H9 (cell line): ENCODE data around the gene RNF8. TPM values are rescaled to one million over a fixed set of nuclear protein-coding genes. Genes with fewer than 3 reads are reported as not detected.

Source experiments
- DNase-seq: peaks from one replicate; pipeline ENCODE4 v3.0.0-alpha.2; 2017
- H2AFZ ChIP-seq: one replicate; pipeline ENCODE4 v1.6.1; 2013; ENCODE audit warnings: mild to moderate bottlenecking, low read length, control low read depth, moderate library complexity
- H2AK5ac ChIP-seq: 2 replicates; pipeline ENCODE4 v1.6.1; 2013; ENCODE audit warnings: low read length, control low read depth, mixed read lengths; ENCODE audit not compliant: insufficient read length
- H2BK120ac ChIP-seq: one replicate; pipeline ENCODE4 v1.6.1; 2013; ENCODE audit warnings: low read depth, mild to moderate bottlenecking, low read length, control low read depth, inconsistent platforms; ENCODE audit not compliant: poor library complexity, severe bottlenecking
- H2BK12ac ChIP-seq: 2 replicates; pipeline ENCODE4 v1.6.1; 2013; ENCODE audit warnings: low read length, control low read depth, mixed read lengths, low read depth; ENCODE audit not compliant: insufficient read length
- H2BK15ac ChIP-seq: 2 replicates; pipeline ENCODE4 v1.6.1; 2013; ENCODE audit warnings: low read depth, low read length, control low read depth
- H2BK20ac ChIP-seq: one replicate; pipeline ENCODE4 v1.6.1; 2013; ENCODE audit warnings: low read depth, mild to moderate bottlenecking, low read length, control low read depth, inconsistent platforms; ENCODE audit not compliant: poor library complexity, severe bottlenecking
- H2BK5ac ChIP-seq: 2 replicates; pipeline ENCODE4 v1.6.1; 2013; ENCODE audit warnings: low read length, control low read depth, mixed read lengths; ENCODE audit not compliant: insufficient read length
- H3K14ac ChIP-seq: 2 replicates; pipeline ENCODE4 v1.6.1; 2013; ENCODE audit warnings: low read length, control low read depth; ENCODE audit not compliant: insufficient read depth
- H3K18ac ChIP-seq: 2 replicates; pipeline ENCODE4 v1.6.1; 2013; ENCODE audit warnings: low read depth, mild to moderate bottlenecking, mixed read lengths, low read length, control low read depth; ENCODE audit not compliant: insufficient read length
- H3K23ac ChIP-seq: 2 replicates; pipeline ENCODE4 v1.6.1; 2013; ENCODE audit warnings: low read length, control low read depth, mixed read lengths, low read depth; ENCODE audit not compliant: insufficient read length
- H3K23me2 ChIP-seq: 2 replicates; pipeline ENCODE4 v1.6.1; 2013; ENCODE audit warnings: low read depth, mild to moderate bottlenecking, mixed read lengths, low read length, control low read depth; ENCODE audit not compliant: insufficient read length, poor library complexity, severe bottlenecking
- H3K27ac ChIP-seq: 2 replicates; pipeline ENCODE4 v1.5.1; 2013; ENCODE audit warnings: low read length, control low read depth, mixed read lengths, low read depth; ENCODE audit not compliant: insufficient read length
- H3K27me3 ChIP-seq: 2 replicates; pipeline ENCODE4 v1.6.1; 2013; ENCODE audit warnings: low read length, control low read depth, inconsistent platforms; ENCODE audit not compliant: insufficient read depth
- H3K4ac ChIP-seq: 2 replicates; pipeline ENCODE4 v1.6.1; 2013; ENCODE audit warnings: low read depth, mild to moderate bottlenecking, control low read depth, inconsistent platforms, low read length, moderate library complexity
- H3K4me1 ChIP-seq: 2 replicates; pipeline ENCODE4 v1.6.1; 2013; ENCODE audit warnings: low read length, control low read depth, inconsistent platforms; ENCODE audit not compliant: insufficient read depth
- H3K4me2 ChIP-seq: 2 replicates; pipeline ENCODE4 v1.6.1; 2013; ENCODE audit warnings: low read length, control low read depth, mixed read lengths; ENCODE audit not compliant: insufficient read length, insufficient read depth
- H3K56ac ChIP-seq: 2 replicates; pipeline ENCODE4 v1.6.1; 2013; ENCODE audit warnings: low read depth, mild to moderate bottlenecking, mixed read lengths, low read length, control low read depth; ENCODE audit not compliant: insufficient read length
- H3K79me1 ChIP-seq: 2 replicates; pipeline ENCODE4 v1.6.1; 2013; ENCODE audit warnings: low read depth, mild to moderate bottlenecking, moderate library complexity, low read length, control low read depth, inconsistent platforms; ENCODE audit not compliant: insufficient read depth, poor library complexity, severe bottlenecking
- H3K79me2 ChIP-seq: 2 replicates; pipeline ENCODE4 v1.6.1; 2013; ENCODE audit warnings: low read length, control low read depth, inconsistent platforms; ENCODE audit not compliant: insufficient read depth
- H3K9ac ChIP-seq: 2 replicates; pipeline ENCODE4 v1.6.1; 2013; ENCODE audit warnings: low read length, control low read depth, mixed read lengths; ENCODE audit not compliant: insufficient read length; ENCODE audit errors: extremely low read depth
- H3K9me3 ChIP-seq: one replicate; pipeline ENCODE4 v1.6.1; 2013; ENCODE audit warnings: low read depth, low read length, inconsistent platforms; ENCODE audit not compliant: control insufficient read depth
- H3T11ph ChIP-seq: one replicate; pipeline ENCODE4 v1.6.1; 2013; ENCODE audit warnings: mild to moderate bottlenecking, low read length, control low read depth, inconsistent platforms
- H4K20me1 ChIP-seq: one replicate; pipeline ENCODE4 v1.6.1; 2013; ENCODE audit not compliant: control insufficient read depth, insufficient read length, insufficient read depth
- H4K5ac ChIP-seq: 2 replicates; pipeline ENCODE4 v1.6.1; 2013; ENCODE audit warnings: low read depth, mild to moderate bottlenecking, mixed read lengths, low read length, control low read depth; ENCODE audit not compliant: insufficient read length
- H4K8ac ChIP-seq: replicated peaks from 2 replicates; pipeline ENCODE4 v1.6.1; 2013; ENCODE audit warnings: low read length, control low read depth, mixed read lengths, low read depth; ENCODE audit not compliant: insufficient read length
- H4K91ac ChIP-seq: 2 replicates; pipeline ENCODE4 v1.6.1; 2013; ENCODE audit warnings: low read depth, mild to moderate bottlenecking, moderate library complexity, mixed read lengths, low read length, control low read depth; ENCODE audit not compliant: insufficient read length
- H3K27ac Mint-ChIP-seq, 3 experiments: 2 replicates in 2 of 3; 3 replicates in 1 of 3; pipeline ENCODE4 v1.8.0; 2020 to 2021; ENCODE audit warnings: mixed read lengths in 3 of 3, mild to moderate bottlenecking in 1 of 3, moderate library complexity in 1 of 3
- H3K27me3 Mint-ChIP-seq: 2 replicates; pipeline ENCODE4 v1.8.0; 2021; ENCODE audit warnings: low read depth, mild to moderate bottlenecking, moderate library complexity, mixed read lengths
- H3K36me3 Mint-ChIP-seq, 3 experiments: 2 replicates in 2 of 3; 3 replicates in 1 of 3; pipeline ENCODE4 v1.8.0; 2020 to 2021; ENCODE audit warnings: low read depth in 3 of 3, mixed read lengths in 3 of 3; ENCODE audit not compliant: insufficient read depth in 1 of 3
- H3K4me1 Mint-ChIP-seq, 2 experiments: 2 replicates each; pipeline ENCODE4 v1.8.0; 2020; ENCODE audit warnings: mixed read lengths in 2 of 2
- H3K4me3 Mint-ChIP-seq, 2 experiments: 2 replicates in 1 of 2; 3 replicates in 1 of 2; pipeline ENCODE4 v1.8.0; 2020 to 2021; ENCODE audit warnings: mild to moderate bottlenecking in 2 of 2, mixed read lengths in 2 of 2, moderate library complexity in 1 of 2
- H3K9me3 Mint-ChIP-seq, 2 experiments: 2 replicates in 1 of 2; 3 replicates in 1 of 2; pipeline ENCODE4 v1.8.0; 2020; ENCODE audit warnings: mild to moderate bottlenecking in 2 of 2, mixed read lengths in 2 of 2, moderate library complexity in 1 of 2
- CTCF ChIP-seq: fragments of 200-600 bp; sonication (generic); conservative IDR thresholded peaks from 3 replicates; pipeline ENCODE4 v1.8.0; 2021; ENCODE audit warnings: antibody characterized with exemption, mild to moderate bottlenecking
- total RNA-seq: library from RNA; stranded (reverse); gene quantifications from 2 replicates; pipeline ENCODE4 v1.2.1, GENCODE V29; 2021

The RNF8 gene
- total RNA-seq, 1 experiment from 2014 or later = 34.7 TPM

DNA sequence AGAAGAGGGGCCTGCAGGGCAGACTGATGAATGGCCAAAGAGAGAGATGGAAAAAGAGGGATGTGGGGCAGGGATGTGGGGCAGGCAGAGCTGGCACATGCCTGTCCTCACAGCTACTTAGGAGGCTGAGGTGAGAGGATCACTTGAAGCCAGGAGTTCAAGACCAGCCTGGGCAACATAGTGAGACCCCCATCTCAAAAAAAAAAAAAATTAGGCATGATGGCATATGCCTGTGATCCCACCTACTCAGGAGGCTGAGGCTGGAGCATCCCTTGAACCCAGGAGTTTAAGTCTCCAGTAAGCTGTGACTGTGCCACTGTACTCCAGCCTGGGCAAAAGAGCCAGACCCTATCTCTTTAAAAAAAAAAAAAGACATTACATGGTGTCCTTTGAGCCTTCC, 34.8 kb downstream of the RNF8 start:
- Histone ChIP-seq H3K9me3 (no peaks in the 10 kb centered on the region), H2BK15ac (no peak overlapping the region), H3K79me1 (no peaks in the 10 kb centered on the region), H2AK5ac (no peak overlapping the region), H2BK12ac (no peak overlapping the region), H3K4ac (no peak overlapping the region), H3K18ac (no peak overlapping the region), H3K4me1 (no peaks in the 10 kb centered on the region), H4K5ac (no peak overlapping the region), H2AFZ (no peak overlapping the region), H3K79me2 (no peaks in the 10 kb centered on the region), H3K14ac (no peak overlapping the region), H3K27ac (no peak overlapping the region), H3K23me2 (no peaks in the 10 kb centered on the region), H3T11ph (no peak overlapping the region), H3K56ac (no peak overlapping the region), H3K9ac (no peak overlapping the region), H3K4me2 (no peak overlapping the region), H4K91ac (no peak overlapping the region), H3K23ac (no peak overlapping the region), H2BK20ac (no peak overlapping the region), H3K27me3 (no peaks in the 10 kb centered on the region), H2BK5ac (no peak overlapping the region), H2BK120ac (no peak overlapping the region), H4K20me1 (no peaks in the 10 kb centered on the region), H4K8ac (no peak overlapping the region)
- TF ChIP-seq CTCF = no peak
- no peak overlapping the region for H3K4me3 Mint-ChIP-seq
- no peaks in the 10 kb centered on the region for H3K9me3 Mint-ChIP-seq
- H3K27ac Mint-ChIP-seq = no peak overlapping the region
- no peaks in the 10 kb centered on the region for H3K27me3 Mint-ChIP-seq
- DNase-seq = no peak
- no peaks in the 10 kb centered on the region for H3K4me1 Mint-ChIP-seq
- H3K36me3 Mint-ChIP-seq = peaks cover 0 to 32% (median 10%) of the 10 kb centered on the region in 3 experiments; a peak in 5 of 7 replicates
